ENCODE data around the gene EIF4E1B.

- no peak for TF ChIP-seq CTCF (IDR thresholded peaks at IDR 0.05; ENCODE audit: low read depth, low read length)
- TF ChIP-seq POLR2A (IDR thresholded peaks at IDR 0.05; ENCODE audit: extremely low read depth, insufficient read length): no peak
- TF ChIP-seq MAX (IDR thresholded peaks at IDR 0.05; ENCODE audit: low read depth, low read length): no peak
These were observed 43.1 kb upstream of the EIF4E1B start for GRCh38 chr5:176587398-176587797.

Data from NB4 (cell line).